Gastrocnemius medialis (tissue), 4 donors: ENCODE measurements around the gene PAOX. TPM values are rescaled to one million over a fixed set of nuclear protein-coding genes. Genes with fewer than 3 reads are reported as not detected.

Experiments
- ATAC-seq, 2 donors: fragments of 150-250 bp; one replicate each; pipeline ENCODE4 v1.9.1; 2016
- DNase-seq, 2 donors: peaks; one replicate each; pipeline ENCODE4 v3.0.0-alpha.2; 2019
- H3K27ac ChIP-seq, 4 donors: fragments of 200-600 bp; sonication (generic); 1 replicate in 1 of 4; 2 replicates in 3 of 4; pipeline ENCODE4 v1.5.1; 2016 to 2018; ENCODE audit warnings: mild to moderate bottlenecking in 2 of 4, moderate library complexity in 1 of 4
- H3K27me3 ChIP-seq, 3 donors: fragments of 200-600 bp; sonication (generic) in 2 of 3; 1 replicate in 1 of 3; 2 replicates in 2 of 3; pipeline versions ENCODE4 v1.5.1 to v1.6.0; 2016 to 2019; ENCODE audit warnings: mild to moderate bottlenecking in 1 of 3, moderate library complexity in 1 of 3
- H3K36me3 ChIP-seq, 2 donors: fragments of 200-600 bp; sonication (generic) in 1 of 2; one replicate each; pipeline ENCODE4 v1.5.1; 2017 to 2018
- H3K4me1 ChIP-seq, 2 donors: fragments of 200-600 bp; sonication (generic) in 1 of 2; one replicate each; pipeline ENCODE4 v1.5.1; 2016 to 2017; ENCODE audit warnings: mild to moderate bottlenecking in 2 of 2
- H3K4me3 ChIP-seq, 4 donors: fragments of 200-600 bp; sonication (generic) in 3 of 4; 1 replicate in 1 of 4; 2 replicates in 3 of 4; pipeline ENCODE4 v1.5.1; 2016 to 2019; ENCODE audit warnings: mild to moderate bottlenecking in 2 of 4
- H3K9me3 ChIP-seq, 3 donors: fragments of 200-600 bp; sonication (generic) in 2 of 3; 1 replicate in 1 of 3; 2 replicates in 2 of 3; pipeline ENCODE4 v1.5.1; 2016 to 2019
- CTCF ChIP-seq, 5 experiments: fragments of 450-650 bp in 3 of 5; fragments of 200-600 bp in 2 of 5; sonication (generic) in 2 of 5; IDR thresholded peaks in 4 of 5; conservative IDR thresholded peaks in 1 of 5; 1 replicate in 4 of 5; 2 replicates in 1 of 5; pipeline ENCODE4 v1.5.1; 2016 to 2019; ENCODE audit warnings: antibody characterized with exemption in 5 of 5, mild to moderate bottlenecking in 3 of 5, moderate library complexity in 3 of 5
- POLR2A ChIP-seq, 2 donors: fragments of 450-650 bp; IDR thresholded peaks; one replicate each; pipeline ENCODE4 v1.6.1; 2017; ENCODE audit warnings: antibody characterized with exemption in 2 of 2, mild to moderate bottlenecking in 2 of 2, moderate library complexity in 2 of 2
- in situ Hi-C, 4 donors: fragments of 200-750 bp; cut with MboI; loops; one replicate each; pipeline versions ENCODE4 v1.15.0 to v1.8.0; 2017; ENCODE audit warnings: low sequenced_read_pairs in 4 of 4
- intact Hi-C: fragments of 100-400 bp; cut with DNase I; formaldehyde crosslinking; loops from one replicate; pipeline ENCODE4 v1.15.1; 2023; ENCODE audit warnings: low total_unique reads
- total RNA-seq, 4 donors: library from RNA; depleted of rRNA; stranded (reverse); fragments of >200 nt; gene quantifications; one replicate each; pipeline versions ENCODE4 v1.1.0 to v1.2.3, GENCODE V29; 2016

PAOX gene
- total RNA-seq, 4 donors from 2014 or later = 4.9 to 7.7 (median 6.7) TPM

GRCh38 chr10:133418289-133418993, 39.4 kb downstream of the PAOX start:
- in situ Hi-C loops (no loop called here), intact Hi-C loops (no loop called here)
- Histone ChIP-seq H3K4me3 (no peak overlapping the region), H3K4me1 (no peaks in the 10 kb centered on the region), H3K9me3 (no peaks in the 10 kb centered on the region), H3K27ac (no peak overlapping the region), H3K36me3 (peaks cover 0 to 31% of the 10 kb centered on the region in 2 donors), H3K27me3 (peaks cover 0 to 6% (median 5%) of the 10 kb centered on the region in 3 donors)
- TF ChIP-seq CTCF (IDR thresholded peaks at IDR 0.05 in 4 of 5, conservative IDR thresholded peaks at IDR 0.05 in 1 of 5) (no peak), POLR2A (IDR thresholded peaks at IDR 0.05) (no peak)
- no peak for ATAC-seq
- no peak for DNase-seq

- no peak for DNase-seq
- Histone ChIP-seq H3K9me3 (no peaks in the 10 kb centered on the region), H3K27me3 (peaks cover 0 to 6% (median 5%) of the 10 kb centered on the region in 3 donors), H3K27ac (no peak overlapping the region), H3K4me3 (no peak overlapping the region), H3K36me3 (peaks cover 0 to 31% of the 10 kb centered on the region in 2 donors), H3K4me1 (no peaks in the 10 kb centered on the region)
- no peak for TF ChIP-seq CTCF (IDR thresholded peaks at IDR 0.05 in 4 of 5, conservative IDR thresholded peaks at IDR 0.05 in 1 of 5)
- TF ChIP-seq POLR2A (IDR thresholded peaks at IDR 0.05) = no peak
- intact Hi-C loops = no loop called here
- ATAC-seq = no peak
- in situ Hi-C loops = no loop called here
Measured at GRCh38 chr10:133419211-133419950, 40.3 kb downstream of the PAOX start.

- no peak overlapping the region for H3K4me3 ChIP-seq
Measured at GRCh38 chr10:133420028-133420427, 41.0 kb downstream of the PAOX start.

GRCh38 chr10:133420579-133420978, 41.5 kb downstream of the PAOX start:
- ATAC-seq (no peak), DNase-seq (no peak)
- TF ChIP-seq POLR2A (IDR thresholded peaks at IDR 0.05) = no peak
- TF ChIP-seq CTCF (IDR thresholded peaks at IDR 0.05 in 4 of 5, conservative IDR thresholded peaks at IDR 0.05 in 1 of 5) = no peak
- H3K4me3 ChIP-seq = no peak overlapping the region
- H3K27ac ChIP-seq = no peak overlapping the region
- H3K36me3 ChIP-seq = peaks cover 0 to 23% of the 10 kb centered on the region in 2 donors
- no peaks in the 10 kb centered on the region for H3K4me1 ChIP-seq
- H3K27me3 ChIP-seq = peaks cover 0 to 6% (median 5%) of the 10 kb centered on the region in 3 donors
- H3K9me3 ChIP-seq = no peaks in the 10 kb centered on the region
- intact Hi-C loops = no loop called here
- in situ Hi-C loops = no loop called here

More at GRCh38 chr10:133420028-133420427, 41.0 kb downstream of the PAOX start:
- Histone ChIP-seq H3K36me3 (peaks cover 0 to 29% of the 10 kb centered on the region in 2 donors), H3K4me1 (no peaks in the 10 kb centered on the region), H3K27ac (no peak overlapping the region), H3K9me3 (no peaks in the 10 kb centered on the region), H3K27me3 (peaks cover 0 to 6% (median 5%) of the 10 kb centered on the region in 3 donors)
- ATAC-seq (no peak), DNase-seq (no peak)
- in situ Hi-C loops = no loop called here
- no peak for TF ChIP-seq CTCF (IDR thresholded peaks at IDR 0.05 in 4 of 5, conservative IDR thresholded peaks at IDR 0.05 in 1 of 5)
- TF ChIP-seq POLR2A (IDR thresholded peaks at IDR 0.05) = no peak
- intact Hi-C loops = no loop called here
